GM19455 (cell line): ENCODE measurements around the gene EBI3.
"Not testable (repeated sequence)": the region's sequence is repeated elsewhere in the genome, so short reads cannot be mapped to it uniquely, and the experiment has no call there.

ENCODE experiments used
- ATAC-seq: cut with Tn5 transposase; IDR thresholded peaks from one replicate; pipeline ENCODE4 v1.9.1; 2021; ENCODE audit not compliant: unreplicated experiment

Gene EBI3

GRCh38 chr19:4229179-4229931 lies at the start of gene EBI3:
Gene EBI3 (plus strand): TSS chr19:4229523. CDS start chr19:4229551, 28 bp downstream.
- ATAC-seq = no peak

- ATAC-seq = no peak
Measured at GRCh38 chr19:4181053-4181508, 48.2 kb upstream of the EBI3 start.

DNA sequence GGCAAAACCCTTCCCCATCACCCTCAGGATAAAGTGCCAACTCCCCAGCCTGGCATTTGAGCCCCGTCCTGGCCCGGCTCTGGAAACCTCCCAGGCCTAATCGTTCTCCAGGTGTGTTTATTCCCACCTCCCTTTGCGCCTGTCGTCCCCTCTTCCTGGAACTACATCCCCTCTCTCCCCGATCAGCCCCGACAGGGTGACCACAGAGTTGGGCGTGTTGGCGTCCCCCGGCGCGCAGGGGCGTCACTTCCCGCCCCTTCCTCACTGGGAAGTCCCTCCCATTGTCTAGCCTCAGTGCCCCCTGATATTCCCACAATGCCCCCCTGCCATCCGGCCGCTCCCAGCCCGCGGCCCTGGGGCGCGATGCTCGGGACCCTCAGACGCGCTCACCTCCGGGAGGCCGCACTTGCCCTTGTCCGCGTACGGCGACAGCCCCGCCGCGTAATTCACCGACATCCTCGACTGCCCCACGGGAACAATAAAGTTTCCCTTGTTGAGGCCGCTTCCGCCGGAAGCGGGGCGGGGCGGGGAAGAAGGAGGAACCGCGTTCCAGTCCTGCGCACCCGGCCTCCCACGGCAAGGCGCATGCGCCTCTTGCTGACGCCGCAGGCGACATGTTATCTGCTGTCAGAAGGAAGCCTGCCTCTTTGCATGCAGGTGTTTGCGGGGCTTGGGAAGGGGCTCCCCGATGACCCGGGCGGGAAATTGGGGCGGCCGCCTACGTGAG lies 47.1 kb upstream of the EBI3 start, which contains the start of the genes ANKRD24 and SIRT6:
Gene ANKRD24 (plus strand): TSS at position 606 of the 727 bp plus-strand sequence. CDS start 3,737 bp downstream, outside the sequence.
Gene SIRT6 (minus strand): TSS at position 480 of the 727 bp plus-strand sequence. CDS start 24 bp downstream, at position 456.
- peak; percentile 55 for ATAC-seq

- no peak for ATAC-seq
Measured at GRCh38 chr19:4183967-4184717, 45.2 kb upstream of the EBI3 start.

- ATAC-seq = no peak
Measured at GRCh38 chr19:4184718-4185352, 44.5 kb upstream of the EBI3 start.

DNA sequence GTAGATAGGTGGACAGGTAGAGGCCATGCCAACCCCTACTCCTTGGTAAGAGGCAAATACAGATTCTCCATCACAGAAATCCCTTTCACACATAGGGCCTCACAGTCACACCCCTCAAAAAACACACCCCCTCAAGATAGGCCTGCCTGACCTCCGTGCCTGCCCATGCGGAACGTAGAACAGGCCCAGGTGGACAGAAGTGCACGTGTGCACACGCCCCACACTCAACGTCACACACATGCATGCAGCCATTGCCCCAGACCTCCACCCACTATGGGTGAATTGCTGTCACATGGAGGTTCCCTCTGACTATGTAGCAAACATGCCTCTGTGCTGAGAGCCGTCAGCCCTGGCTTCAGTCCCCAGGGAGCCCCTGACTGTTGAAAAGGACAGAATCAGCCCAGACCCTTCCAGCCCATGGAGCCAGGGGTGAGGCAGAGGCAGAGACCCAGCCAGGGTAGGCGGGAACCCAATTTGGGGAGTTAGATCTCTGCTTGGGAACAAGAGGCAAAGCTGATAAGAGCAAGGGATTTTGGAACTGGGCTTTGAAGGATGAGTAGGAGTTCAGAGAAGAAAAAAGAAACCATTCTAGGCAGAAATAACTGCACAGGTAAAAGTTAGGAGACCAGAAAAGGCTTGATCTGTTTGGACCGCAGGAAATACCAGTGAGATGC lies 43.8 kb upstream of the EBI3 start:
- ATAC-seq = no peak

GRCh38 chr19:4186087-4186993 lies 43.0 kb upstream of the EBI3 start:
- ATAC-seq = no peak

GRCh38 chr19:4187313-4188122 lies 41.8 kb upstream of the EBI3 start:
- ATAC-seq = no peak

GRCh38 chr19:4189641-4190040 lies 39.7 kb upstream of the EBI3 start:
- ATAC-seq = no peak

DNA sequence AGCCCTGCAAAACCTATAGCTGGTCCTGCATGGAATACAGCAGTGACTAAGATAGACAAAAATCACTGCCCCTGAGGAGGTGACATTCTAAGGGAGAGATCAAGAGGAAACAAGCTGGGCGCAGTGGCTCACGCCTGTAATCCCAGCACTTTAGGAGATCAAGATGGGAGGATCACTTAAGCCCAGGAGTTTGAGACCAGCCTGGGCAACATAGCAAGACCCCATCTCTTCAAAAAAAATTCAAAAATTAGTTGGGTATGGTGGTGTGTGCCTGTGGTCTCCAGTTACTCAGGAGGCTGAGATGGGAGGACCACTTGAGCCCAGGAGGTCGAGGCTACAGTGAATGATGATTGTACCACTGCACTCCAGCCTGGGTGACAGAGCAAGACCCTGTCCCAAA lies 36.8 kb upstream of the EBI3 start:
- not testable (repeated sequence) for ATAC-seq

GRCh38 chr19:4194353-4194752 lies 35.0 kb upstream of the EBI3 start:
- no peak for ATAC-seq

DNA sequence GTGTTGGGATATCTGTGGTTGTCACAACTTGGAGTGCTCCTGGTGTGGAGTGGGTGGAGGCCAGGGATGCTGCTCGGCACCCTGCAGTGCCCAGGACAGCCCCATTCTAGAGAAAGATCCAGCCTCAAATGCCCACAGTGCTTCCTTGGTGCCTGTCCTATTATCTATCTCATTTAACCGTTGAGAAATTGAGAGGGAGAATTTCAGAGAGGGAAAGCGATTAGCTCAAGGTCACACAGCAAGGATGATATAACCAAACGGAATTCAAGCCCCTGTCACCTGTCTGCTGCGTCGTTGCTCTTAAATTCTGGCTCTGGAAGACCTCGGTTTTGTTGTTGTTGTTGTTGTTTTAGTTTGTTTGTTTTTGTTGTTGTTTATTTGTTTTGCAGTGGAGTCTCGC lies 33.3 kb upstream of the EBI3 start:
- no peak for ATAC-seq

DNA sequence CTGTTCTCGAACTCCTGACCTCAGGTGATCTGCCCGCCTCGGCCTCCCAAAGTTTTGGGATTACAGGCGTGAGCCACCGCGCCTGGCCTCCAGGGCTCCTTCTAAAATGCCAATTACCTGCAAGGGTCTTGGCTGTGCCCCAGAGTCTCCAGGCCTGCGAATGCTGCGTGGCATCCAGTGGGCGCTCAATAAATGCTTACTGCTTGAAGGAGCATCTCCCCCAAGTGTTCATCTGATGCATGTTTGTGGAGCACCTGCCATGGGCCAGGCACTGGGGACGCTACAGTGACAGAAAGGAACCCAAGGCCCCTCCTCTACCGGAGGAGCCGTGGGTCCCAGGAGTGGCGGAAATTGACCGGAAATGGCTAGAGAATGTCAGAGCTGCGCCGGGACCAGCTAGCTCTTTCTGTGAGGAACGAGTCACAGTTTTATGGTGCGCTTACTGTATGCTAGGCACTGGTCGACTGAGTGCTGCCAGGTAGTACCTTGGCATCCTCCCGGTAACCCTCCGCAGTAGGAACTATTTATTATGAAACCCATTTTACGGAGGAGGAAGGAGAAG lies 32.7 kb upstream of the EBI3 start:
- ATAC-seq = no peak

DNA sequence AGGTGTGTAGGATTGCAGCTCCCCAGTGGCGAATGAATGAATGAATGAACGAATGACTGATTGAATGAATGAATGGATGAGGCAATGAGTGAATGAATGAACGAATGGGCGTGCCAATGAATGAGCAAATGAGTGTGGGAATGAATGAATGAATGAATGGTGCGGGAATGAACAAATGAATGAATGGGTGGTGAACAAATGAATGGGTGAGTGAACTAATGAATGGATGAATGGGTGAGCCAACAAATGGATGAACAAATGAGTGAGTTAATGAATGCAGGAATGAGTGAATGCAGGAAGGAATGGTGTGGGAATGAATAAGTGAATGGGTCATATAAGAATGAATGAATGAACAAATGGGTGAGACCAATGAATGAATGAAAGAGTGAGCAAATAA lies 32.1 kb upstream of the EBI3 start:
- no peak for ATAC-seq

GRCh38 chr19:4197625-4198466 lies 31.5 kb upstream of the EBI3 start:
- ATAC-seq = no peak

- ATAC-seq = no peak
Measured at GRCh38 chr19:4198467-4199126, 30.7 kb upstream of the EBI3 start.
